Activated naive CD4-positive, alpha-beta T cell (primary cell): ENCODE measurements around the gene PTPRM.
A peak's percentile ranks its signal among the peaks of the same experiment; 100 is the strongest.

Source experiments
- DNase-seq, 4 experiments: peaks; one replicate each; lab custom pipeline; 2025; lab: John Stamatoyannopoulos, UW

Gene PTPRM

DNA sequence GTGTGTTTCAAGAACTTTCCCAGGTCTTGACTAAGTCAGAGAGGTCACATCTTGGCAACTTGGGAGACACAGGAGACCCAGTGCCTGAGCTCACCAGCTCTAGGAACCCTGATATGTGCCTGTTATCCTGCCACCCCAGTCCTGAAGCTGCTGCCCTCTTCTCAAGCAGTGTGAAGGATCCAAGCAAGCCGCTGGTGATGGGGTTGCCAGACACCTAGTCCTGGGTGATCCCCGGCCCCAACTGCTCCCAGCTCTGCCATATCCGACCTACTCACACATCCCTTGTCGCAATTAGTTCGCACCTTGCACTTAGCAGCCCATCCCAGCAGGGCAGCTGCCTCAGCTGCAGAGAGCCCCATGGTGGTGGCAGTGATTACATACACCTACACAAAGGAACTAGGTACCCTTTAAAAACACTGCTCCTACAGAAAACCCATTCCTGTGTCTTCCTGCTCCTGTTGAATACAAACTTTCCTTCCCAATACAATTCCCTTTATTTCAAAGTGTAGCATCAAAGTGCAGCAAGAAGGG is 794.9 kb downstream of the PTPRM start:
- DNase-seq = no peak

DNA sequence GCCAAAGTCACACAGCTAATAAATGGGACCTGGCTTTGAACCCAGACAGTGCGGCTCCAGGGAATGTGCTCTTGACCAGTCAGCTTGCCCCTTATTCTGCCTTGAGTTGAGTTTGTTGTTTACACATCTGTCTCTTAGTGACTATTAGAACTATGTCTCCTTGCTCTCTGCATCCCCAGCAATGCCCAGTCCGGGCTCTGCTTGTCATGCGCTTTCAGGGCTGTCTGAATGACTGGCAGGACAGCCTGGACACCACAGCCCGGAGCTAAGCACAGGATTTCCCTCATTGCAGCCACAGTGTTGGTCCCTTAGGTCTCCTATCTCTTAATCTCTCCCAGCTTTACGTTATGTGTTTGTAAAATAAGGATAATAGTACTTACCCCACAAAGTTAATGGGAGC is 795.7 kb downstream of the PTPRM start:
- DNase-seq = no peak

DNA sequence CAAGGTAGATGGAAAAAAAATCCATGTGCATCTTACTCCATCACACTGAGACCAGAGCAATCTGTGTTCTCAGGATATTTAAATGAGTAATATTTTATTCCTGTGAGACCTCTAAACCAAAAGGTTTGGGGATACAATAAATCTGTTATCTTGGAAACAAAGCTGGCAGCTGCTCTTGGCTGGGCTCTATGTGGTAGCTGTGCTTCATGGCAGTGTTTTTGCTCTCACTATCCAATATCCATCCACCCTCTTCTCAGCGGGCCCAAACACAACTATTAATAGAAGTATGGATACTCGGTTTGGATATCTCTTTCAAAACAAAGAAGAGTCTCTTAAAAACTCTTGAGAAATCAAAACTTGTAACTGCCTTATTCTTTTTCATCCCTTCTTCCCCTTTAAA is 797.3 kb downstream of the PTPRM start:
- no peak for DNase-seq

DNA sequence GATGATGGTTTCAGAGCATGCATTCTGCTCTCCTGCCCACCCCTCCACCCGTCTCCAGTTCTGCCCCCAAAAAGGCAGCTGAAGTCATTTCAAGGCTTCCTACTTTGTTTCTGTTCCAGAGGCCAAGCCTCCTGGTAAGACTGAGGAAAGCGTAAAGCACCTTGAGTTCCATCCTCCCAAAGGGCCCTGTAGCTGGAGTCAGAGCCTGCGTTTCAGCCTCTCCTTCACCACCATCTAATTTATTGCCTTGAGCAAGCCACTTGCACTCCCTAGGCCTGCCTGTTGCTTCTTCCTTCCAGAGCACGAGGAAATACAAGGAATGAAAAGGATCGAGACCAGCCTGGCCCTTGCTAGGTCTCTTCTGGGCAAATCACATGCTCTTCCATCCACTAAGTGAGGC is 797.9 kb downstream of the PTPRM start:
- no peak for DNase-seq

DNA sequence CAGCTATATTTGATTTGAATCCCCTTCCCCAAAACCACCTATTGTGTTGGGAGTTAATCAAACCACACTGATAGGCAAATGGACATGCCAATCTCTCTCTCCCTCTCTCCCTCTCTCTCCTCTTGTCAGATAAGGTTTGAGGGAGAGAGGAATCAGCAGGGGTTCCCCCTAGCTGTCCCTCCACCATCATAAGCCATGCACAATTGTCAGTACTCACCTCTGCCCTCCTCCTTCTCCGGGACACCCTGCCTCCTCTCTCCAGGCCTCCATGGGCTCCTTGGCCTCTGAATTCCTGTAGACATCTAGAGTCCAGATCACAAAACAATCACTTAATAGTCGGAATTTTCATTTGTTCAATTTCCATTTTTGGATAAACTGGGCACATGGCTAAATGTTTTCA is 798.4 kb downstream of the PTPRM start:
- DNase-seq = no peak

DNA sequence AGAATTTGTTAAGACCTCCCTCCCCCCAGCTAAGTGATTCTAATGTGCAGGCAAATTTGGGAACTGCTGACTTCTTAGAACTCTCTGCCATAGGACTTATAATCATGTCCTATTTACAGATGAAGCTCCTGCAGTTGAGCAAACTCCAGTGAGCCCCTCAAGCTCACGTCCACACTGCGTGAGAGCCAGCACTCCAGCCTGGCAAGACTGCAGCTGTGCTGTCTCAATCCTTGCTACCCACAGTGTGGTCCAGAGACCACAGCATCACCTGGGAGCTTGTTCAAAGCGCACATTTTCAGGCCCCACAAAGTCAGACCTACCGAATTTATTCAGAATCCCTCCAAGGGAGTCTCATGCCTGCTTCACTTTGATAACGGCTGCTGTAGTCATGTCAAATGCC is 799.0 kb downstream of the PTPRM start:
- DNase-seq = no peak

DNA sequence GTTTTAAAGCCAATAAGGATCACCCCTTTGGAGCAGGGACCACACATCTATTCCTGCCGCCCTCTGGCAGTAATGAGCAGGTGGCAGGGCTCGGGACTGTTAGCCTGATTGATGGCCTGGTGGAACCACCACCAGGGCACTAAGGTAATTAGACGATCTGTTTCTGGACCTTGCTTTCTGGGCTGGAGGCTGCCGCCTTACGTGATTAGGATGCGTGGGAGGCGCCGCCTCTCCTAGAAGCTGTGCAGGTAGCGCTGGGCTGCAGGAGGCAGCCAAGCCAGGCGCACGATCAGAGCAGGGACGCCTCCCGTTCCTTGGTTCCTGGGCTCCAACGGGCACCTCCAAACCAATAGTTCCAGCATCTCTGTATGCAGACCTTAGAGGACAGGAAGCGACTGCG is 799.5 kb downstream of the PTPRM start:
- no peak for DNase-seq

DNA sequence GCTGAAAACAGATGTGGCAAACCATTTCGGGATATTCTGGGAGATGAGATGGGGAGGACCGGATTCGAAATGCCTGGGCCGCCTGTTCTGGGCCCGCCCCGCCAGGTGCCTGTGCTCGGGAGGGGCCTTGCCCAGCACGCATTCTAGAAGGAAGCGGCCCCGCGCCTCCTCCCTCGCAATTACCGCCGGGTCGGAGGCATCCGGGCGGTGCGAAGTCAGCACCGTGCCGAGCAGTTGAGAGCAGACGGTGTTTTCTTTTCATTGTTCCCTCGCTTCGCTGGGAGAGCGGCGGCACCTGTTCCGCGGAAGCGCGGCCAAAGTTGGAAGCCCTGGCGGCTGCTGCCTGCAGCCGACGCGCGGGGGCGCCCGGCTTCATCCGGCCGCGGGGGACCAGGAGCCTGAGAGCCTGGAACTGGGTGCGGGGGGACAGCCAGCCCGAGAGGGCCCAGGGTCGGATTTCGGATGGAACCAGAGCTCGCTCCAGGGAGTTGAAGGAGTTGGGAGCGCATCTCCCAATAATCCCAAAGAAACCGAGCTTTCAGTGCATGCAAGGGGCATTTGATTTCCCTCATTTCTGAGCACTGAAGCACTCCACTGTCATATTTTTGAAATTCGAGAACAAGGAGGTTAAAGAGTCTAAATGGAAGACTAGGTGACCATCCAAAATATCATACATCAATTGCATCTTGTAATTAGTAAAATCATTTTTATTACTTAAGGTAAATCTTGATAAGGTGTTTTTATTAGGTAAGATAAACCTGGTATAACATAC is 800.3 kb downstream of the PTPRM start:
- DNase-seq = peak in 1 of 4 experiments; percentile 8

DNA sequence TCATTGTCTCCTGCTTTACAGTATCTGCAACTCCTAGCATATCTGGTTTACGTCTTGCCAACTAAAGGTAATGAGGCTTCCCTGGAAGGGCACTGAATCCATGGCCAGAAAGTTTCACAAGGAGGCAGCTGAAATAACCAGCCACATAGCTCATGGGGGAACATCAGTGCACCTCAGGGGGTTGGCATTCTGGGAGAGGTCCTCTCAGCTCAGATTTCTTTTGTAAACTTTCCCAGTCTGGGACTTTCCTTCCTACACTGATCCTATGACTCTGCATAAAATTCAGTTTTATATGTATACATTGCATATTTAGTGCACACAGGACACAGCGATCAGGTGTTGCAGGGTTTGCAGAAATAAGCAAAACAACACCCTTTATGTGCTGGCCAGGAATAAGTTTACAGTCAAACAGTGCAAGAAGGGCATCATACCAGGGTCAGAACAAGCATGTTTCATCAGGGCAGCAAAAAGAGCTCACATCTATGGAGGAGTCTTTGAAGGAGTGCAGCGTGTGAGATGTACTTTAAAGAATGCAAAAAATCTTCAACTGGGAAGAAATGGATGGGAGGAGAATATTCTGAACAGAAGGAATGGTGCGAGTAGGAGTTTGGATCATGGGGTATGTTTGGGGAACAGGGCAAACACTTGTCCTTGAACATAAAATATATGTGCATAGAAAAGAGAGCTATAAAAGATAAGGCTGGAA is 801.5 kb downstream of the PTPRM start:
- no peak for DNase-seq

DNA sequence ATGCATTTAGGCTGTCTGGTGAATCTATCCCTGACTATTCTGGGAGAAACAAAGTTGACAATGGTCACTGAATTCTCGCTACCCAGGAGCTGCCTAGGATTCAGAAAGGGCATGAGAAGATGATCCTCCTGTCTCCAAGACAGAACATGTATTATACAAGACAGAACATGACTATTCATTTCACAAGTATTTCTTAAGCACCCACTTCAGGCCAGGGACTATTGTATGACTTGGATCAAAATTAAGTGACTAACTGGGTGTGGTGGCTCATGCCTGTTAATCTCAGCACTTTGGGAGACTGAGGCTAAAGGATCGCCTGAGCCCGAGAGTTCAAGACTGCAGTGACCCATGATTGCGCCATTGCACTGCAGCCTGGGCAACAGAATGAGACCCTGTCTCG is 806.4 kb downstream of the PTPRM start:
- no peak for DNase-seq

DNA sequence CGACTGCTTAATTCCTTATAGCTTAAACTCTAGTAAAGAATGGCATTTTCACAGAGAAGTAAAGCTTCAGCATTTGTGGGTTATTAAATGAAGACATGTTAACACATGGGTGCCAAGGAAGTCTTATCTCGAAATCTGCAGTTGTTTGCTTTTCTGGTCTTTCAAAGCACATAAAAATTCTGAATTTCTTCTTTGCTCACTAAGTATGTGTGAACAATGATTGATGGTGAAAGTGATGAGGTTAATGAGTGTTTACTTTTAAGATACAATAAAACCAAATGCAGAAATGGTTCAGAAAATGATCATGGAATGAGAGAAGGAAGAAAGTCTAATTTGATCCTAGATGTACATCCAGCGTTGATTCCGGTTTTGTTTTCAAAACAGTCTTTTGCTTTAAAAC is 807.6 kb downstream of the PTPRM start:
- DNase-seq = no peak

DNA sequence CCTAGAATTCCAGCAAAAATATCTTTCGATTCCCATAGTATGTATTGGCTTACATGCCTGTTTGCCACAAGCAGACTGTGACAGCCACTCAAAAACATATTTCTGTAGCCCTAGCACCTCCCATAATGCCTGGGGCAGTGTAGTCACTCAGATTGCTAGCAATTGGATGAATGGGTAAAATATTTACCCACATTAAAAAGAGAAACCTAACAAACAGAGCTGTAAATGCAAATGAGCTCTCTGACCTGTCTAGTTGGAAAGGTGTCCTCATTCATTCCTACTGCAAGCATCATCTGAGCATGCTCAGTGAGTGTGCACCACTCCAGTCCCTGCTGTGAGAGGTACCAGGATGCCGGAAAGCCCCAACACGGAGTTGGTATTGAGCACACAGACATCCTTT is 808.1 kb downstream of the PTPRM start:
- no peak for DNase-seq

DNA sequence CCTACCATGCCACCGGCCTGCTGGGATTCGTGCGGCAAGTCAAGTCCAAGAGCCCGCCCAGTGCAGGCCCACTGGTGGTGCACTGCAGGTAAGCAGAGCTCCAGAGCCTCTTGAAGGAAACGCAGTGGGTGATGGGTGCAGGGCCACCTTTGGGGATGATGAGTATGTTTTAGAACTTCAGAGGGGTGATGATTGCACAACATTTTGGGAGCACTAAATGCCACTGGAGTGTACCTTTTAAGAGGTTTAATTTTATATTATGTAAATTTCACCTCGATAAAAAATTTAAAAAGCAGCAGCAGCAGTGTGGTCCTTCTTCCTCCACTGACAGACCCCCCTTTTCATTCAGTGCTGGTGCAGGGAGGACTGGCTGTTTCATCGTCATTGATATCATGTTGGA is 809.0 kb downstream of the PTPRM start:
- DNase-seq = no peak

DNA sequence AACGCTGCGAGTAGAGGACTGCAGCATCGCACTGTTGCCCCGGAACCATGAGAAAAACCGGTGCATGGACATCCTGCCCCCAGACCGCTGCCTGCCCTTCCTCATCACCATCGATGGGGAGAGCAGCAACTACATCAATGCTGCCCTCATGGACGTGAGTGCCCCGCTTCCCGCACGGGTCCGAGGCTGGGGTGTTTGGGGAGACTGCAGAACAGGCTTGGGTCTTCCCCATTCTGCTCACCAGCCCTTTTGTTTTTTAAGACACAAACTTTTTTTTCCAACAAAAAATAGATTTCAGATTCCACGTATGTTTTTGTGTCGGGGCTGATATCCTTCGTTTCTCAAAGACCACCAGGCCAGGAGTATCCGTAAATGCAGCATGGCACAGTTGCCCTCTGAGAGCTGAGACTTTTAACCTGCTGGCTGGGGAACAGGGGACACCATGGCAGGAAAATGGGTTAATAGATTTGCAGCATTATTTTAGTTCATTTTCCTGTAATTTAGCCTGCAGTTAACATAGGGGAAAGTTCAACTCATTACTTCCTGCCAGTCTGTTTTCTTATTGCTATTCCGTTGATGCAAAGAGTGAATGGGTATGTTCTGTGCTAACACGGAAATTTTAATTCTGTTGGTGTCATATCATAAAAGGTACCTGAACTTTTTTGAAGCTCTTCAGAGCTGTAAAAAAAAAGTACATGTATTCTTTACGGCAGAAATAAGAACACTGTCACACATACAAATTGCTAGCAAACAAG is 812.2 kb downstream of the PTPRM start:
- DNase-seq = no peak

DNA sequence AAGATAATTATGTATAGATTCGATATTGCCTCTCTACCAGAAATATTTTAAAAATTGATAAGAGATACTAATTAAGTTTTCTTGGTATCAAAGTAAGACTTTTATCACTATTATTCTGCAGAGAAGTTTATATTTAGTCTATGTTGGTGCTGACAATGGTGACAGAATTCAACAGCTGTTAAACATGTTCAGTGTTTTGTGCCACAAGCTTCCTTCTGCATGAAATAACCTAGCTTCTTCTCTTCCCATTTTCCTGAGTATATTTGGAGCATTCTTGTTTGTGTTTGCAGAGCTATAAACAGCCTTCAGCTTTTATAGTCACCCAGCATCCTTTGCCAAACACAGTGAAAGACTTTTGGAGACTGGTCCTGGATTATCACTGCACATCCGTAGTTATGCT is 812.9 kb downstream of the PTPRM start:
- DNase-seq = no peak

DNA sequence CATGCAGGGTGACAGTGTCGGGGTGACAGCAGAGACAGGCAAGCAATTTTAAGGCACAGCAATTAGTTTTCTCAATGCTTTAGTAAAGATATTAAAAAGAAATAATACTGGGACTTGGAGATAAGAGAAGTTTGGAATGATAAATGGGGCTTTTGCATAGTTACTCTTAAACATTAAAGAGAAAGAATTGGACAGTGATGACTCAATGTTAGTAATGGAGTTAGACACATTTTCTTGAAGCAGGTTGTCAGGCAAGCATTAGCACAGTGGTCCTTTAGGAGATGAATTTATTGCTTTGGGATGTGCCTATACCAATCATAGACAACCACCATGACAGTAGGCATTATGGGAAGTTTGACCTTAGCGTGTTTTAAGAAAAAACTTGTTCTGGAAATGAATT is 813.8 kb downstream of the PTPRM start:
- DNase-seq = no peak

DNA sequence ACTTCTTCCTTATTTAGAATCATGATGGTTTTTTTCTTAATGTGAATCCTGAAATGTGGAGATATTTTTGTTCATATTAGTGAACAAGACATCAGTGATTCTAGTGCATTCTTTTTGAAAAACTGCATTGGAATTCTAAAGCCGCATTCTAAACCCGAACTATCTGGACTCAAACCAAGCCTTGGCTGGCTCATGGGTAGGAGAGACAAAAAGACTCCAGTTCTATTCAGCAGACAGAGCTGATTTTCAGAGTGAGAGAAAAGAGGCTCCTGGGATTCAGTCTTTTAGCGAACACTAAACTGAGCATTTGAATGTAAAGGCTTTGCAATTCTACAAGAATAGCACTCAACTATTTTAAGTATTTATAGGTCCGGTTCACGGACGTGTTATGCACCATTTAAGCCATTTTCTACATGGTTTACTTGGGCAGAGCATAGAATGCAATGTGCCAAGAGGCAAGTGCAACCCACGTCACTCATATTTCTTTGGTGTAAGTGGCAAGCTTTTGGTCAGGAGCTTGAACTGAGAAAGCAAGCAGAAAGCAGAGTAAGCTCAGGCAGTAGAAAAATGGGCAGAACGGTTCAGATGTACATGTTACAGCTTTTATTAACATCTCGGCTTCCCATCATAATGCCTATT is 814.8 kb downstream of the PTPRM start:
- DNase-seq = no peak

DNA sequence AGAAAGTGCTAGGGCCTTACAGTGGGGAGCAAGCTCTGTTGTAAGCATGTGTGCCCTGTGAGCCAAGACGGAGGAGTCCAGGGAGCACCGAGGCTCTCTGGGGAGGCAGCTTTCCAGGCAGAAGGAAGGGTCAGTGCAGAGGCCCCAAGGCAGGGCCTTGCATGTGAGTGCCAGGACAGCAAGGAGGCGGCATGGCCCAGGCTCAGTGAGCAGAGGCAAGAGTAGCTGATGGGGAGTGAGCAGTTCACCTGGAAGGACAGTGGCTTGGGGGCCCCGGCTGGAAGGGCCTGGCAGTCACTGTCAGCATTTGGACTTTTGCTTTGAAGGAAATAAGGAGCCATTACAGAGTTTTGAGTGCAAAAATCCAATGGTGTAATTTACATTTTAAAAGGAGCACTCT is 818.3 kb downstream of the PTPRM start:
- no peak for DNase-seq

DNA sequence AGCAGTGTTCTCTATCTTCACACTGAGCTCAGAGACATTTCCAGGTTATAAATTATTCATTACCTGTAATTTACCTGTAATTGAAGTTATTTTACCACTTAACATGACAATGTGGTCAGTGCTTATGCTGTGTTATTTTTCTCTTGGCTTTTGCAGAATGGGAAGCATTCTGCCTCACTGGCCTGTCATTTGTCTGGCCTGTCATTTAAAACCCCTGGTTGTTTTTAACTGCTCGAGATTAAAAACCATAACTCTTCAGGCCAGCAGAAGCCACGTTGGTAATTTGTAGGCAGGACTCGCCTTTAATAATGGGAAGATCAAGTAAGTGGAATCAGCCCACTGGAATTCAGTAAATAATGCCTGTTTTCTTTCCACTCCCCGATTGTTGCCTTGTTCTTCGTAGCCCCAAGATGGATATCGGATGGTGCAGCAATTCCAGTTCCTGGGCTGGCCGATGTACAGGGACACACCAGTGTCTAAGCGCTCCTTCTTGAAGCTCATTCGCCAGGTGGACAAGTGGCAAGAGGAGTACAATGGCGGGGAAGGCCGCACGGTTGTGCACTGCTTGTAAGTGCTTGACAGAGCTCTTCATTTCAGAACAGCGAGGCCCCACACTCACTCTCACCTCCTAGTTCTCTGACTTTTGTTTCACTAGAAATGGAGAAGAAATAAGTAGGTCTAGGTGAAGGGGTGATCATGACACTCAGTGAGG is 819.7 kb downstream of the PTPRM start:
- DNase-seq = no peak

DNA sequence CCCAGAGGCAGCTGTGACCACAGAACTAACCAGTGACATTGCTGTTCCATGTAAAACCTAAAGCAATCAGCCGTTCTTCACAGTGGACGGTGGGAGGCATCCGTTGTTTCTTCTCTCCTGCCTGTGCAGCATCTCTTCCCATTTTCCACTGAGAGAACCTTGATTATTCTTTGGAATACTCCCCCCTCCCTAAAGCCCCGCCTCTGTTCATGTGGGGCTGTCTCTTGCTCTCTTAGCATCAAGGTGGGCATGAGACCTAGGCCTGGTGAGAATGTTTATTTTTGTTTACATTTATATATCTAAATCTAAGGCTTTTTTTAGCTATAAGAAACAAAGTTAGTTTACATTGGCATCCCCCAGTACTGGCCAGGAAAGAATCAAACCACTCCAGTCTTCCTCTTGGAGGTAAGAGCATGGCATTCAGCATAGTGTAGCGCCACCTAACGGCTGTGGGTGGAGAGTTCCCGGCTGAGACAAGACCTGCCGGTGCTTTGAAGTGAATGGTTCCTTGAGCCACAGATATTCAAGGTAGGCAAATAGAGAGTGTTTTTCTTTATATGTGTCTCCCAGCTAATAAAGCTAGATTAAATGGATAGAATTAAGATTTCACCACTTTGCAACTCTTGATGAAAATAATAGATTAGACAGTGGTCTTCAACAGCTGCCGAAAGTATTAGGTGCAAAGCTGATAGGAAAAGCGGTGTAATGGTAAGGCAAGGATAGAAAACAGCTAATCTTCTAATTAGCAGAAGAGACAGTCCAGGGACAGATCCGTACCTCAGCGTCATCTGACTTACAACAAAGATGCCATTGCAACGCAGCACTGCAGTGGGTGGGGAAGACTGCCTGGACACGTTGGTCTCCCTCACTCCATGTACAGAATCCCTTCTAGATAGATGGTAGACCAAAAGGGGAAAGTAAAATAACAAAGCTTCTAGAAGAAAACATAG is 822.5 kb downstream of the PTPRM start:
- DNase-seq = no peak

DNA sequence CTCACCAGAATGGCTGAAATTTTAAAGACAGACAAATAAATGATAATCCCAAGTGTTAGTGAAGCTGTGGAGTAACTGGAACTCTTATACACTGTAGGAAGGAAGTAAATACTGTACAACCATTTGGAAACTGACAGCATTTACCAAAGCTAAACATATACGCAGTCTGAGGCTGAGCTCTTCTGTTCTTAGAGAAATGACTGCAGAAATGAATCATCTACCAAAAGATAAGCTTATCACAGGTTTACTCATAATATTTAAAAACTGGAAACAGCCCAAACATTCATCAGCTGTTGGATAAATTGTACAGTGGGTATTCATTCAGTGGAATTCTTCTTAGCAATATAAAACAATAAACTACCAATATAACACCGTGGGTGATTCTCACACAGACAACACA is 824.0 kb downstream of the PTPRM start:
- no peak for DNase-seq
